ENCODE results near the gene MLST8.

DNA sequence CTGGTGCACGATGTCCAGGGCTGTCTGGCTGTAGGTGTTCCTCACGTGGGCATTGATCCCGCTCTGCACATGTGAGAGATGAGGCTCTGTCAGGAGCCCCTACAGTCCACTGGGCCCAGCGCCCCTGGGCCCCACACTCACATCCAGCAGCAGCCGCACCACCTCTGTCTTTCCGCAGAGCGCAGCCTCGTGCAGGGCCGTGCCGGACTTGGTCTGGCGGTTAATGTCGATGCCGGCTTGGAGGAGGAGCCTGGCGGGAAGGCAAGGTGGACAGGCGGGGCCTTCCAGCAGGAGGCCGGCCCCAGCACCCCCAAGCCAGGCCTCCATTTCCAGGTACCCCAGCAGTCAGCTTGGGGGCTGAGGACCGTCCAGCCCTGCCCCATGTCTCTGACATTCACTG lies 18.0 kb upstream of the MLST8 start:
- TF ChIP-seq KLF9 (tag by site-specific recombination; IDR thresholded peaks at IDR 0.05; ENCODE audit: low read depth) (no peak), ZNF350 (tag by site-specific recombination; IDR thresholded peaks at IDR 0.05) (no peak), ZNF707 (tag by site-specific recombination; IDR thresholded peaks at IDR 0.05) (no peak)
- TF ChIP-seq, protein P1, sequence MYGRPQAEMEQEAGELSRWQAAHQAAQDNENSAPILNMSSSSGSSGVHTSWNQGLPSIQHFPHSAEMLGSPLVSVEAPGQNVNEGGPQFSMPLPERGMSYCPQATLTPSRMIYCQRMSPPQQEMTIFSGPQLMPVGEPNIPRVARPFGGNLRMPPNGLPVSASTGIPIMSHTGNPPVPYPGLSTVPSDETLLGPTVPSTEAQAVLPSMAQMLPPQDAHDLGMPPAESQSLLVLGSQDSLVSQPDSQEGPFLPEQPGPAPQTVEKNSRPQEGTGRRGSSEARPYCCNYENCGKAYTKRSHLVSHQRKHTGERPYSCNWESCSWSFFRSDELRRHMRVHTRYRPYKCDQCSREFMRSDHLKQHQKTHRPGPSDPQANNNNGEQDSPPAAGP (tag by site-specific recombination; IDR thresholded peaks at IDR 0.05) = no peak

Measured in HEK293 (cell line).